H1 (cell line): Measurements from ENCODE around the gene C2orf81. TPM values are rescaled to one million over a fixed set of nuclear protein-coding genes. Genes with fewer than 3 reads are reported as not detected.

Experiments used
- NANOG ChIP-seq: IDR thresholded peaks from 2 replicates; pipeline ENCODE4 v1.6.1; 2011; ENCODE audit warnings: low read length, low read depth, mild to moderate bottlenecking, inconsistent platforms; ENCODE audit not compliant: insufficient read depth, poor library complexity, severe bottlenecking
- POLR2A ChIP-seq, 2 experiments: IDR thresholded peaks; 1 replicate in 1 of 2; 2 replicates in 1 of 2; pipeline ENCODE4 v1.6.1; 2011; ENCODE audit warnings: low read depth in 2 of 2, low read length in 2 of 2, mild to moderate bottlenecking in 2 of 2; ENCODE audit errors: control extremely low read depth in 1 of 2
- SIX5 ChIP-seq: IDR thresholded peaks from 2 replicates; pipeline ENCODE4 v1.6.1; 2011; ENCODE audit warnings: mild to moderate bottlenecking, low read depth, low read length
- TAF7 ChIP-seq: optimal IDR thresholded peaks from 2 replicates; pipeline ENCODE3; 2011; ENCODE audit warnings: low read depth, mild to moderate bottlenecking, inconsistent platforms, low read length, moderate library complexity, borderline replicate concordance
- TBP ChIP-seq: IDR thresholded peaks from 2 replicates; pipeline ENCODE4 v1.6.1; 2011; ENCODE audit warnings: low read depth, low read length, improper control_type of control experiment
- polyA plus RNA-seq, 7 experiments: library from polyadenylated mRNA; depleted of rRNA in 3 of 7; stranded (reverse) in 5 of 7; unstranded in 2 of 7; fragments of >200 nt in 5 of 7; fragments of 200-250 nt in 2 of 7; gene quantifications; 1 replicate in 5 of 7; 2 replicates in 1 of 7; 4 replicates in 1 of 7; pipeline versions ENCODE4 v1.2.1 to v1.2.3, GENCODE V29; 2011 to 2013; ENCODE audit warnings: missing spikeins in 2 of 7, mixed read lengths in 2 of 7
- total RNA-seq: library from RNA; stranded (reverse); fragmentation: NEBNext Ultra II Directional; extraction: Animal tissue kit (Norgen Biotek cat#: 25700); gene quantifications from 2 replicates; pipeline ENCODE4 v1.2.1, GENCODE V29; 2021

C2orf81 gene
- total and polyA plus RNA-seq, 2 of the 8 experiments (the other 6 are each of a cell fraction or from before 2014, with no cell fraction given), result 1.6 to 3.3 TPM

GRCh38 chr2:74418312-74418711 lies 3.1 kb downstream of the C2orf81 start (continued):
- TF ChIP-seq SIX5 (no peak), NANOG (no peak), TBP (no peak), TAF7 (no peak), POLR2A (IDR thresholded peaks at IDR 0.05; ENCODE audit: control extremely low read depth in 1 of 2, low read depth in 2 of 2, low read length in 2 of 2) (no peak)
